ENCODE measurements around the gene RNF166. TPM values are rescaled to one million over a fixed set of nuclear protein-coding genes. Genes with fewer than 3 reads are reported as not detected.
A peak's percentile ranks its signal among the peaks of the same experiment; 100 is the strongest.

Gene RNF166
- total and polyA plus RNA-seq, 2 of the 13 experiments (the other 11 are each of a cell fraction or from before 2014, with no cell fraction given): 21.4 to 23.0 TPM

GRCh38 chr16:88680554-88681083 lies 25.6 kb downstream of the RNF166 start:
- POLR2A ChIA-PET: interaction anchor here (1.1 to 1.5 kb wide), 2 partner anchors 18 to 31 kb away, joined by 3 to 6 read pairs; partner anchors contain the start of gene MVD
- no peaks in the 10 kb centered on the region for H3K36me3 ChIP-seq (replicated peaks in 1 of 2; ENCODE audit: control insufficient read depth in 1 of 2, insufficient read depth in 2 of 2, low read length in 2 of 2)
- no peak overlapping the region for H2AFZ ChIP-seq (ENCODE audit: low read length)
- peak overlapping the region; percentile 65 for H3K4me2 ChIP-seq (ENCODE audit: low read depth, low read length)
- peaks cover 48% of the 10 kb centered on the region for H3K4me1 ChIP-seq (ENCODE audit: insufficient read depth, low read length)
- in situ Hi-C loops (cut with HindIII; ENCODE audit: extremely low pct_ligation_motif_present, low pct_unique_long_range_greater_than_20kb): no loop called here
- no peak overlapping the region for H3K9ac ChIP-seq (ENCODE audit: insufficient read depth, low read depth, low read length)
- ATAC-seq (no peak), DNase-seq (ENCODE audit: low spot score) (no peak), FAIRE-seq (no peak)
- H4K20me1 ChIP-seq (ENCODE audit: insufficient read depth, low read length): peaks cover 8% of the 10 kb centered on the region; the same call in 1 of the 2 replicates
- CTCF ChIA-PET (ENCODE audit: low intra/inter-chr PET ratio, low total read pairs): interaction anchor here (0.9 kb wide), 1 partner anchor 17 kb away, joined by 4 read pairs; no protein-coding TSS in a partner anchor
- no peak overlapping the region for H3K27ac ChIP-seq (ENCODE audit: extremely low read length, insufficient read depth, low read length)
- 47% methylated on average over 5 of the region's 5 CpGs for WGBS (ENCODE audit: low lambda C conversion rate)
- peaks cover 7 to 43% of the 10 kb centered on the region in 2 experiments; a peak in 4 of 5 replicates for H3K27me3 ChIP-seq (ENCODE audit: control insufficient read depth in 1 of 2, insufficient read depth in 2 of 2, low read length in 2 of 2)
- no TSS peak for BruUV-seq (replicated peaks)
- H3K9me3 ChIP-seq (ENCODE audit: low read length): no peaks in the 10 kb centered on the region
- H3K4me3 ChIP-seq (replicated peaks in 1 of 3; ENCODE audit: insufficient read depth in 1 of 3, low read depth in 2 of 3, low read length in 3 of 3): peak overlapping the region in 1 of 3 experiments; percentile 58; a peak in 2 of 6 replicates
- intact Hi-C loops (cut with micrococcal nuclease; ENCODE audit: unreplicated experiment): no loop called here
- H3K79me2 ChIP-seq (ENCODE audit: insufficient read depth, low read length): no peaks in the 10 kb centered on the region
- TF ChIP-seq ATF6 (CRISPR knock-in tag; conservative IDR thresholded peaks at IDR 0.05) (no peak), TEAD3 (CRISPR knock-in tag; optimal IDR thresholded peaks at IDR 0.05; ENCODE audit: borderline replicate concordance) (no peak), NFATC3 (CRISPR knock-in tag; IDR thresholded peaks at IDR 0.05) (0 out of 2 replicates have a peak, but pooled peaks have one; percentile 8), HOXA7 (CRISPR knock-in tag; IDR thresholded peaks at IDR 0.05) (no peak), HINFP (CRISPR knock-in tag; IDR thresholded peaks at IDR 0.05; ENCODE audit: low read depth) (0 out of 2 replicates have a peak, but pooled peaks have one; percentile 49), U2AF1 (optimal IDR thresholded peaks at IDR 0.05; ENCODE audit: low read depth, low read length) (no peak), ZNF558 (CRISPR knock-in tag; IDR thresholded peaks at IDR 0.05; ENCODE audit: borderline replicate concordance) (no peak), ZFYVE20 (CRISPR knock-in tag; IDR thresholded peaks at IDR 0.05; ENCODE audit: borderline replicate concordance, low read depth) (0 out of 2 replicates have a peak, but pooled peaks have one; percentile 64), FUBP1 (CRISPR knock-in tag; IDR thresholded peaks at IDR 0.05; ENCODE audit: borderline replicate concordance) (no peak), ZNF557 (CRISPR knock-in tag; IDR thresholded peaks at IDR 0.05) (no peak), NCOA5 (CRISPR knock-in tag; IDR thresholded peaks at IDR 0.05) (no peak), NRL (CRISPR knock-in tag; IDR thresholded peaks at IDR 0.05; ENCODE audit: borderline replicate concordance) (no peak), ZNF644 (CRISPR knock-in tag; IDR thresholded peaks at IDR 0.05; ENCODE audit: low read depth) (no peak), ZNF280D (CRISPR knock-in tag; IDR thresholded peaks at IDR 0.05) (0 out of 2 replicates have a peak, but pooled peaks have one; percentile 37), ZMYM2 (CRISPR knock-in tag; IDR thresholded peaks at IDR 0.05) (peak; percentile 72), HOXA3 (CRISPR knock-in tag; IDR thresholded peaks at IDR 0.05) (no peak)
